ENCODE measurements around the gene TIMM13.

The TIMM13 gene

DNA sequence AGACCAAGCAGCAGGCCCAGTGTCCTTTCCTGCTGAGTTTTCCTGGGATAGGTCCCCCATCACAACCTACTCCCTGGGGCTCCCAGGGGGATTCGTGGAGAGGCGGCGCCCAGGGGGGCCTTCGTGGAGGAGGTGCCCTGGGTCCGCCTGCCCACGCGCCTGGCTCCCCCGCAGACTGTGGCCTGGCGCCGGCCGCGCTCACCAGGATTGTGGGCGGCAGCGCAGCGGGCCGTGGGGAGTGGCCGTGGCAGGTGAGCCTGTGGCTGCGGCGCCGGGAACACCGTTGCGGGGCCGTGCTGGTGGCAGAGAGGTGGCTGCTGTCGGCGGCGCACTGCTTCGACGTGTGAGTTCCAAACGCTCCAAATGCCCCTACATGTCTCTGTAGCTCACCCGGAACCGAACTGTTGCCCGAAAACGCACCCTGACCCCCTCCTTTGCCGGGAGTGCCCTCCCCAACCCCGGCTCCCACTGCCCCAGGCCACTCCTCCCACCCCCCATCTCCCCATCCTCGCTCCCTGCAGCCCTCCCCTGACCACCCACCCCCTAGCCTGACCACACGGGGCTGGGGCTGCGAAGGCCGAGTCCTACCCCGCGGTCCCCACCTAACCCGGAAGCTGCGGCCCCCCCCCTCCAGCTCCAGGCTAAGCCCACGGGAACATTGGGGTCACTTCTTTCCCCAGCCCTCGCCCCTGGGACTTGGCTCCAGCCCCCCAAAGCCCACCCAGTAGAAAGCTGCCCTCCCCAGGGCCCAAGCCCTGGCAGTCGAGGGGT lies 3.3 kb downstream of the TIMM13 start:
- Histone ChIP-seq H3K27ac (no peak overlapping the region), H3K36me3 (peaks cover 0 to 28% (median 0%) of the 10 kb centered on the region in 3 donors), H3K27me3 (no peaks in the 10 kb centered on the region), H3K4me3 (no peak overlapping the region), H3K4me1 (peaks cover 0 to 37% (median 32%) of the 10 kb centered on the region in 4 donors), H3K9me3 (no peaks in the 10 kb centered on the region)
- TF ChIP-seq, protein P1, sequence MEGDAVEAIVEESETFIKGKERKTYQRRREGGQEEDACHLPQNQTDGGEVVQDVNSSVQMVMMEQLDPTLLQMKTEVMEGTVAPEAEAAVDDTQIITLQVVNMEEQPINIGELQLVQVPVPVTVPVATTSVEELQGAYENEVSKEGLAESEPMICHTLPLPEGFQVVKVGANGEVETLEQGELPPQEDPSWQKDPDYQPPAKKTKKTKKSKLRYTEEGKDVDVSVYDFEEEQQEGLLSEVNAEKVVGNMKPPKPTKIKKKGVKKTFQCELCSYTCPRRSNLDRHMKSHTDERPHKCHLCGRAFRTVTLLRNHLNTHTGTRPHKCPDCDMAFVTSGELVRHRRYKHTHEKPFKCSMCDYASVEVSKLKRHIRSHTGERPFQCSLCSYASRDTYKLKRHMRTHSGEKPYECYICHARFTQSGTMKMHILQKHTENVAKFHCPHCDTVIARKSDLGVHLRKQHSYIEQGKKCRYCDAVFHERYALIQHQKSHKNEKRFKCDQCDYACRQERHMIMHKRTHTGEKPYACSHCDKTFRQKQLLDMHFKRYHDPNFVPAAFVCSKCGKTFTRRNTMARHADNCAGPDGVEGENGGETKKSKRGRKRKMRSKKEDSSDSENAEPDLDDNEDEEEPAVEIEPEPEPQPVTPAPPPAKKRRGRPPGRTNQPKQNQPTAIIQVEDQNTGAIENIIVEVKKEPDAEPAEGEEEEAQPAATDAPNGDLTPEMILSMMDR (IDR thresholded peaks at IDR 0.05) = no peak
- intact Hi-C loops (cut with DNase I; ENCODE audit: low total_unique reads) = no loop called here
- no peak for DNase-seq

DNA sequence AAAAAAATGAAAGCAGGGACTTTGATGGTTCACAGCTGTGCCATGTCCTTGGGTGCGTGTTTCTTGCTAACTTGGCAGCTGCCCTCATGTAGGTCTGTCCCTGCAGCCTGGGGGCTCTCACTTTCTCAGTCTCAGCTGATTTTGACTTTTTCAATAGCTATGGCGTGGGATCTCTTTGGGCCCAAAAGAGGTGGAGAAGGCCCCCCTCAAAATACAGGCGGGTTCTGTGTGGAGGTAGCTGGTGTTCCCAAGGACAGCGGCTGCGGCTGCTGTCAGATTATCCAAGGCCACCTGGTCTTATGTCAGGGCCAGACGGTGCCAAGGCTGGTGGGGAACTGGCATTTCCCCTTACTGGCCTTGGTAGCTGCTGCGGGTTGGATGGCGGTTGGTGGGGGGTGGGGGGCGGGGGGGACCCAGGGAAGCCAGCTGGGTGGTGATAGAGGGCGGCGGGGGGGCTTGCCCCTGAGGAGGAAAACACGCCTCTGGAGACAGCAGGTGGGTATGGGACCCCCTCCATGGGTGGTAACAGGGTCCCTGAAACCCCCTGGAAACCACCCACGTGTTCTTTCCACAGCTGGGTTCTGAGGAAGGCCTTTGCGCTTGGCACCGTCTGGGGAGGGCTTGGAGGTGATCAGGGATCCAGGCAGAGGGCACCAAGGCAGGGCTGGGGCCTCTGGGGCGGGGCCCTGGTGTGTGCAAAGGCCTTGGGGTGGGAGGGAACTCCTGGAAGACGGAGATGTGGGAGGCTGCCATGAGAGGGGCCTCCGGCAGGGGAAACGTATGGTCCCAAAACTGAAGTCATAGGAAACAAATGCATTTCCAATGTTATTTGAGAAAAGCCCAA lies 4.1 kb downstream of the TIMM13 start:
- Histone ChIP-seq H3K36me3 (peaks cover 0 to 28% (median 0%) of the 10 kb centered on the region in 3 donors), H3K4me1 (peaks cover 0 to 29% (median 26%) of the 10 kb centered on the region in 4 donors), H3K27ac (no peak overlapping the region), H3K27me3 (no peaks in the 10 kb centered on the region), H3K4me3 (no peak overlapping the region), H3K9me3 (no peaks in the 10 kb centered on the region)
- TF ChIP-seq, protein P1 (IDR thresholded peaks at IDR 0.05) = no peak
- DNase-seq = no peak
- intact Hi-C loops (cut with DNase I; ENCODE audit: low total_unique reads) = no loop called here

- no peaks in the 10 kb centered on the region for H3K27me3 ChIP-seq
- H3K4me3 ChIP-seq = no peak overlapping the region
- TF ChIP-seq, protein P1 (IDR thresholded peaks at IDR 0.05) = no peak
- no peak for DNase-seq
- no peak overlapping the region for H3K27ac ChIP-seq
- H3K9me3 ChIP-seq = no peaks in the 10 kb centered on the region
- H3K4me1 ChIP-seq = peaks cover 0 to 23% (median 20%) of the 10 kb centered on the region in 4 donors
- peaks cover 2 to 42% (median 3%) of the 10 kb centered on the region in 3 donors for H3K36me3 ChIP-seq
- intact Hi-C loops (cut with DNase I; ENCODE audit: low total_unique reads) = no loop called here
Measured at GRCh38 chr19:2421581-2422306, 5.6 kb downstream of the TIMM13 start.

GRCh38 chr19:2420490-2420889 lies 6.9 kb downstream of the TIMM13 start:
- Histone ChIP-seq H3K27ac (no peak overlapping the region), H3K9me3 (no peaks in the 10 kb centered on the region), H3K27me3 (no peaks in the 10 kb centered on the region), H3K36me3 (peaks cover 3 to 40% (median 8%) of the 10 kb centered on the region in 3 donors), H3K4me3 (no peak overlapping the region), H3K4me1 (peaks cover 0 to 11% (median 8%) of the 10 kb centered on the region in 4 donors)
- TF ChIP-seq, protein P1 (IDR thresholded peaks at IDR 0.05) = no peak
- intact Hi-C loops (cut with DNase I; ENCODE audit: low total_unique reads) = no loop called here
- no peak for DNase-seq

- DNase-seq = no peak
- Histone ChIP-seq H3K9me3 (no peaks in the 10 kb centered on the region), H3K36me3 (peaks cover 3 to 34% (median 8%) of the 10 kb centered on the region in 3 donors), H3K27ac (no peak overlapping the region), H3K4me3 (no peak overlapping the region), H3K4me1 (peaks cover 0 to 4% (median 1%) of the 10 kb centered on the region in 4 donors), H3K27me3 (no peaks in the 10 kb centered on the region)
- intact Hi-C loops (cut with DNase I; ENCODE audit: low total_unique reads) = no loop called here
- TF ChIP-seq, protein P1 (IDR thresholded peaks at IDR 0.05) = no peak
Measured at GRCh38 chr19:2419754-2420153, 7.6 kb downstream of the TIMM13 start.

Data from tibial artery (tissue), 4 donors.